Lower lobe of right lung (tissue), 2 donors: ENCODE measurements around the gene CTDSPL. TPM values are rescaled to one million over a fixed set of nuclear protein-coding genes. Genes with fewer than 3 reads are reported as not detected.

Source experiments
- ATAC-seq, 2 donors: fragments of 200-7000 bp; cut with Tn5 transposase; one replicate each; pipeline ENCODE4 v1.9.1; 2020 to 2022; ENCODE audit warnings: mild to moderate bottlenecking in 2 of 2, moderate library complexity in 2 of 2
- DNase-seq: peaks from one replicate; pipeline ENCODE4 v3.0.0-alpha.2; 2020
- H3K27ac ChIP-seq: fragments of 200-600 bp; one replicate; pipeline ENCODE4 v1.8.0; 2022
- H3K27me3 ChIP-seq: fragments of 200-600 bp; one replicate; pipeline ENCODE4 v1.8.0; 2022; ENCODE audit warnings: low read depth
- H3K36me3 ChIP-seq: fragments of 200-600 bp; one replicate; pipeline ENCODE4 v1.8.0; 2022; ENCODE audit warnings: mild to moderate bottlenecking
- H3K4me1 ChIP-seq: fragments of 200-600 bp; one replicate; pipeline ENCODE4 v1.8.0; 2022
- H3K4me3 ChIP-seq: fragments of 200-600 bp; one replicate; pipeline ENCODE4 v1.8.0; 2022; ENCODE audit warnings: mild to moderate bottlenecking
- H3K9me3 ChIP-seq: fragments of 200-600 bp; one replicate; pipeline ENCODE4 v1.8.0; 2022
- intact Hi-C: fragments of 100-400 bp; cut with DNase I; formaldehyde crosslinking; loops from one replicate; pipeline ENCODE4 v1.11.0; 2022
- total RNA-seq: library from RNA; stranded (reverse); fragmentation: NEBNext Ultra II Directional; extraction: Animal tissue kit (Norgen Biotek cat#: 25700); gene quantifications from one replicate; pipeline ENCODE4 v1.2.1, GENCODE V29; 2021
- TF ChIP-seq, protein P1 (sequence below): fragments of 200-600 bp; IDR thresholded peaks from one replicate; pipeline ENCODE4 v1.8.0; 2022; ENCODE audit warnings: antibody characterized with exemption, mild to moderate bottlenecking
- donor health status: DM: no; HTN: yes; CAD: no; lungs with severe emphysema.

Gene CTDSPL
- total RNA-seq, 1 donor from 2014 or later: 60.3 TPM

DNA sequence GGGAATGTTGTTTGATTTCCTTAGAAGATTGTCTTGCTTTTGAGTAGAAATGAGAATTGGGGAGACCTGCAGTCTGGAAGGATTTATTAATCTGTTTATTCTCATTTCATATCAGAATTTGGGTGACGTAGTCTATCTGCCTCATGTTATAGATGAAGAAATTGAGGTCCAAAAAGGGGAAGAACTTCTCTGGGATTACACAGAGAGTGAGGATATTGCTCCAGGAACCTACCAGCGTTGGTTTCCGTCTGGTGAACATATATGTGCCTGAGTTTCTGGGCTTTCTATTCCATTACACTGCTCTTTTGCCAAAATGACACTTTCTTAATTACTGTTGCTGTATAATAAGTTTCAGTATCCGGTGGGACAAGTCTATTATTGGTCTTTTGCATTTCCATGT, 51.8 kb downstream of the CTDSPL start:
- Histone ChIP-seq H3K4me1 (peaks cover 20% of the 10 kb centered on the region), H3K4me3 (no peak overlapping the region), H3K36me3 (no peaks in the 10 kb centered on the region), H3K27me3 (no peaks in the 10 kb centered on the region), H3K9me3 (no peaks in the 10 kb centered on the region), H3K27ac (no peak overlapping the region)
- intact Hi-C loops: no loop called here
- TF ChIP-seq, protein P1, sequence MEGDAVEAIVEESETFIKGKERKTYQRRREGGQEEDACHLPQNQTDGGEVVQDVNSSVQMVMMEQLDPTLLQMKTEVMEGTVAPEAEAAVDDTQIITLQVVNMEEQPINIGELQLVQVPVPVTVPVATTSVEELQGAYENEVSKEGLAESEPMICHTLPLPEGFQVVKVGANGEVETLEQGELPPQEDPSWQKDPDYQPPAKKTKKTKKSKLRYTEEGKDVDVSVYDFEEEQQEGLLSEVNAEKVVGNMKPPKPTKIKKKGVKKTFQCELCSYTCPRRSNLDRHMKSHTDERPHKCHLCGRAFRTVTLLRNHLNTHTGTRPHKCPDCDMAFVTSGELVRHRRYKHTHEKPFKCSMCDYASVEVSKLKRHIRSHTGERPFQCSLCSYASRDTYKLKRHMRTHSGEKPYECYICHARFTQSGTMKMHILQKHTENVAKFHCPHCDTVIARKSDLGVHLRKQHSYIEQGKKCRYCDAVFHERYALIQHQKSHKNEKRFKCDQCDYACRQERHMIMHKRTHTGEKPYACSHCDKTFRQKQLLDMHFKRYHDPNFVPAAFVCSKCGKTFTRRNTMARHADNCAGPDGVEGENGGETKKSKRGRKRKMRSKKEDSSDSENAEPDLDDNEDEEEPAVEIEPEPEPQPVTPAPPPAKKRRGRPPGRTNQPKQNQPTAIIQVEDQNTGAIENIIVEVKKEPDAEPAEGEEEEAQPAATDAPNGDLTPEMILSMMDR: no peak
- ATAC-seq: peak in 1 of 2 donors; percentile 44
- no peak for DNase-seq

DNA sequence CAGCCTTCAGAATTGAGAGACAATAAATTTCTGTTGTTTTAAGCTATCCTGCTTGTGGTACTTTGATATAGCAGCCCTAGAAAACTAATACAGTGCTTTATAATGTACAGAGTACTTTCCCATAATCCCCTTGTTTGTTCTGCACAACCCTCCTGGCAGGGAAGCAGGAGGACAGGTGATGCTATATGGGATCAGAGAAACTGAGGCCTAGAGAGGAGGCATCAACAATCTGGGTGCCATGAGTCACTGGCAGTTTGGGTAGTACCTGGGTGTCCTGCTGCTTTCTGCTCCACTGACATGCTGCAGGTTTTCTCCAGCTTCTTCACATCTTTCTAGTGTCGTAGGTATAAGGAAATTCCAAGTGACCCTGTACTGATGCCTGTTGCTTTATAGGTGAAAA, 55.0 kb downstream of the CTDSPL start:
- H3K27me3 ChIP-seq: no peaks in the 10 kb centered on the region
- TF ChIP-seq, protein P1: no peak
- peaks cover 36% of the 10 kb centered on the region for H3K4me1 ChIP-seq
- ATAC-seq (no peak), DNase-seq (no peak)
- no peak overlapping the region for H3K4me3 ChIP-seq
- intact Hi-C loops: no loop called here
- no peaks in the 10 kb centered on the region for H3K36me3 ChIP-seq
- no peaks in the 10 kb centered on the region for H3K9me3 ChIP-seq
- no peak overlapping the region for H3K27ac ChIP-seq

DNA sequence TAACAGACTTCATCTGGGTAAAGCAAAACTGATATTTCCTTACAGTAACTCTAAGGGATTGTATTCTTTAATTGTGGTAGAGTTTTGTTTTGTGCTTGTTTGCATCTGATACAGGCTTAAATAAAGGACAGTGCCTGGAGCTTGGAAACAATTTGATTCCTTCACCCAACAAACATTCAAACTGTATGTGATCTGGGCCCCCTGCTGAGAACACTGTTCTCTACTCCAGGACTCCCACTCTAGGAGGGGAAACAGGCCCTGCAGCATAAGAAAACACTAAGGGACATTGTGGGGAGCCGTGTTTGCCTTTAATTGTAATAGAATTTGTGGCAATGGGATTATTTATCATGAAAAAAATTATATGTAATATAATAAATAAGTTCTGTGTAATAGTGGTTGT, 56.9 kb downstream of the CTDSPL start:
- H3K27me3 ChIP-seq: no peaks in the 10 kb centered on the region
- H3K4me1 ChIP-seq: peaks cover 38% of the 10 kb centered on the region
- no peaks in the 10 kb centered on the region for H3K36me3 ChIP-seq
- ATAC-seq (no peak), DNase-seq (no peak)
- no peaks in the 10 kb centered on the region for H3K9me3 ChIP-seq
- H3K27ac ChIP-seq: no peak overlapping the region
- TF ChIP-seq, protein P1: no peak
- intact Hi-C loops: no loop called here
- no peak overlapping the region for H3K4me3 ChIP-seq

DNA sequence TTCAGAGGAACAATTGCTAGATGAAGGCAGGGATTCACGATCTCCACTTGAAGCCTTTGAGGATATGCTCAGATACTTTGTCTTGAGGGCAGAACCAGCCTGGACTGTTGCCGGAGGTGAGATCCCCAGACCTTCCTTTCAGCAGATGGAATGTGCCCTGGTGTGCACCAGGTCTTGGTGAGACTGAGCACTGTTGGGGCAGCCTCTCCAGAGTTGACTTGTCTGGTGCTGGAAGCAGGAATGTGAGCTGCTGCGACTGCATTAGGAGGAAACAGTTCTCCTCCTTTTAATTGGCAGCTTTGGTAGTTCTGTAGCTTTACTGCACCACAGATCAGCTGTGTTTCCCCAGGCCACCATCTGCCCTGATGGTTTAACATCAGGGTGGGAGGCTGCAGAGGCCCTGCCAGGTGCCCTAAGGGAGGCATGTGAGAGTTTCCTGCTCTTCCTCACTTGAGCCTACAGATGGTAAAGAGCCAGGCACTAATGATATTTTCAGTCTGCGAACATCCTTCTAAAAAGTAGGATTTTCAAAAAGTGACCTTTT, 58.5 kb downstream of the CTDSPL start:
- H3K9me3 ChIP-seq: no peaks in the 10 kb centered on the region
- H3K4me1 ChIP-seq: peaks cover 50% of the 10 kb centered on the region
- no peak for DNase-seq
- no peaks in the 10 kb centered on the region for H3K36me3 ChIP-seq
- ATAC-seq: no peak
- no peak overlapping the region for H3K27ac ChIP-seq
- H3K27me3 ChIP-seq: no peaks in the 10 kb centered on the region
- intact Hi-C loops: no loop called here
- no peak overlapping the region for H3K4me3 ChIP-seq
- TF ChIP-seq, protein P1: no peak

DNA sequence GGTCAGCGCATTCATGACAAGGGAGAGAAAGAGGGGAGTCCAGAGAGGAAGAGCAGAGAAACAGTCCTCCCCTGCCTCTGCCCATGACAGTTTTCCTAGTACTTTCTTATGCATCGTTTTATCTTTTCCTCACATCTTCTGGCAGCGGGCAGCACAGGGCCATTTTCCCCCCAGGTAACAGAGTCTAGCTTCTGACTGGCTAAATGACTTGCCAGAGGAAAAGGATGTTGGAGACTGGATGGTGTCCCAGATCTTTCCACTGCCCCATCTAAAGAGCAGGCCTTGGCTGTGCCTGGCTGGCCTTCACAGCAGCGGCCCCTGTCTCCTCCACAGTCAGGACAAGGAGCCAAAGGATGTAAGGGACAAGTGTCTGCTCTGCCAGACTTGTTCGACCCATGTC, 59.3 kb downstream of the CTDSPL start:
- H3K27ac ChIP-seq: no peak overlapping the region

More for the DNA sequence above, 59.3 kb downstream of the CTDSPL start:
- intact Hi-C loops: no loop called here
- Histone ChIP-seq H3K4me1 (peaks cover 51% of the 10 kb centered on the region), H3K9me3 (no peaks in the 10 kb centered on the region), H3K4me3 (no peak overlapping the region), H3K27me3 (no peaks in the 10 kb centered on the region), H3K36me3 (no peaks in the 10 kb centered on the region)
- DNase-seq (no peak), ATAC-seq (no peak)
- TF ChIP-seq, protein P1: no peak
